SK-N-SH treated with all-trans-retinoic acid at 6 μM for 48 hours (cell line): ENCODE results near the gene ANKRD60.

Source experiments
- ATAC-seq: fragments of 200-7000 bp; cut with Tn5 transposase; 3 replicates; pipeline ENCODE4 v1.9.1; 2020; ENCODE audit warnings: mild to moderate bottlenecking, moderate library complexity
- ARNTL ChIP-seq: fragments of 450-650 bp; formaldehyde crosslinking; IDR thresholded peaks from 2 replicates; pipeline ENCODE4 v1.5.0; 2020; ENCODE audit warnings: low read depth, mild to moderate bottlenecking, moderate library complexity, borderline replicate concordance
- BACH2 ChIP-seq: fragments of 250-450 bp; sonication (Bioruptor Pico); IDR thresholded peaks from 2 replicates; pipeline ENCODE4 v1.9.0; 2021; ENCODE audit warnings: mild to moderate bottlenecking, borderline replicate concordance
- CREB5 ChIP-seq: fragments of 250-450 bp; sonication (Bioruptor Pico); IDR thresholded peaks from 2 replicates; pipeline ENCODE4 v1.5.1; 2020; ENCODE audit warnings: low read depth, mild to moderate bottlenecking, moderate library complexity
- CSDC2 ChIP-seq: fragments of 250-450 bp; sonication (Bioruptor Pico); IDR thresholded peaks from 2 replicates; pipeline ENCODE4 v1.5.0; 2020; ENCODE audit warnings: mild to moderate bottlenecking, moderate library complexity
- CSRNP3 ChIP-seq: fragments of 250-450 bp; sonication (Bioruptor Pico); IDR thresholded peaks from 2 replicates; pipeline ENCODE4 v1.5.1; 2021; ENCODE audit warnings: mild to moderate bottlenecking, moderate library complexity
- ESRRG ChIP-seq: fragments of 250-450 bp; sonication (Bioruptor Pico); IDR thresholded peaks from 2 replicates; pipeline ENCODE4 v1.6.1; 2021; ENCODE audit warnings: mild to moderate bottlenecking
- GLIS3 ChIP-seq: fragments of 250-450 bp; sonication (Bioruptor Pico); IDR thresholded peaks from 2 replicates; pipeline ENCODE4 v1.5.0; 2020; ENCODE audit warnings: mild to moderate bottlenecking, moderate library complexity
- ISL1 ChIP-seq: fragments of 250-450 bp; sonication (Bioruptor Pico); IDR thresholded peaks from 2 replicates; pipeline ENCODE4 v2.1.2; 2022; ENCODE audit warnings: mild to moderate bottlenecking, moderate library complexity
- OSR1 ChIP-seq: fragments of 250-450 bp; sonication (Bioruptor Pico); IDR thresholded peaks from 2 replicates; pipeline ENCODE4 v1.8.0; 2022; ENCODE audit warnings: moderate library complexity, mild to moderate bottlenecking, inconsistent platforms
- PATZ1 ChIP-seq: fragments of 250-450 bp; sonication (Bioruptor Pico); IDR thresholded peaks from 2 replicates; pipeline ENCODE4 v1.8.0; 2020; ENCODE audit warnings: mild to moderate bottlenecking, moderate library complexity, borderline replicate concordance
- POU6F1 ChIP-seq: fragments of 250-450 bp; sonication (Bioruptor Pico); IDR thresholded peaks from 2 replicates; pipeline ENCODE4 v1.8.0; 2021; ENCODE audit warnings: low read depth, mild to moderate bottlenecking, moderate library complexity, borderline replicate concordance
- PPARA ChIP-seq: fragments of 250-450 bp; sonication (Bioruptor Pico); IDR thresholded peaks from 2 replicates; pipeline ENCODE4 v1.5.0; 2020; ENCODE audit warnings: mild to moderate bottlenecking, borderline replicate concordance
- RARB ChIP-seq: fragments of 250-450 bp; sonication (Bioruptor Pico); IDR thresholded peaks from 2 replicates; pipeline ENCODE4 v1.8.0; 2021; ENCODE audit warnings: mild to moderate bottlenecking, moderate library complexity
- SNAI2 ChIP-seq: fragments of 250-450 bp; sonication (Bioruptor Pico); IDR thresholded peaks from 2 replicates; pipeline ENCODE4 v1.5.0; 2020; ENCODE audit warnings: mild to moderate bottlenecking, moderate library complexity
- TCF4 ChIP-seq: fragments of 250-450 bp; sonication (Bioruptor Pico); IDR thresholded peaks from 2 replicates; pipeline ENCODE4 v1.8.0; 2021; ENCODE audit warnings: mild to moderate bottlenecking, moderate library complexity, borderline replicate concordance
- TOX ChIP-seq: fragments of 250-450 bp; sonication (Bioruptor Pico); IDR thresholded peaks from 2 replicates; pipeline ENCODE4 v1.8.0; 2021; ENCODE audit warnings: mild to moderate bottlenecking, moderate library complexity, borderline replicate concordance
- TSHZ2 ChIP-seq: fragments of 250-450 bp; sonication (Bioruptor Pico); IDR thresholded peaks from 2 replicates; pipeline ENCODE4 v1.5.0; 2020; ENCODE audit warnings: mild to moderate bottlenecking, moderate library complexity
- ZC3H10 ChIP-seq: fragments of 250-450 bp; sonication (Bioruptor Pico); IDR thresholded peaks from 2 replicates; pipeline ENCODE4 v1.5.1; 2021; ENCODE audit warnings: mild to moderate bottlenecking, moderate library complexity
- ZFP3 ChIP-seq: fragments of 250-450 bp; sonication (Bioruptor Pico); IDR thresholded peaks from 2 replicates; pipeline ENCODE4 v1.5.0; 2020; ENCODE audit warnings: mild to moderate bottlenecking, moderate library complexity
- ZFP30 ChIP-seq: fragments of 450-650 bp; formaldehyde crosslinking; IDR thresholded peaks from 2 replicates; pipeline ENCODE4 v1.5.0; 2022; ENCODE audit warnings: mild to moderate bottlenecking, moderate library complexity
- ZNF565 ChIP-seq: fragments of 450-650 bp; formaldehyde crosslinking; conservative IDR thresholded peaks from 2 replicates; pipeline ENCODE4 v1.5.0; 2020; ENCODE audit warnings: low read depth, mild to moderate bottlenecking, moderate library complexity
- ZNF70 ChIP-seq: fragments of 450-650 bp; formaldehyde crosslinking; IDR thresholded peaks from 2 replicates; pipeline ENCODE4 v1.5.0; 2020; ENCODE audit warnings: mild to moderate bottlenecking, moderate library complexity
- ZNF8 ChIP-seq: fragments of 450-650 bp; formaldehyde crosslinking; IDR thresholded peaks from 2 replicates; pipeline ENCODE4 v1.5.0; 2020; ENCODE audit warnings: mild to moderate bottlenecking, moderate library complexity

ANKRD60 gene

GRCh38 chr20:58236612-58237317, 8.3 kb upstream of the ANKRD60 start:
- ATAC-seq: peak; percentile 88
- TF ChIP-seq GLIS3: no peak
- no peak for TF ChIP-seq POU6F1
- TF ChIP-seq ARNTL: no peak
- no peak for TF ChIP-seq BACH2 (CRISPR knock-in tag)
- no peak for TF ChIP-seq ZFP30 (CRISPR knock-in tag)
- TF ChIP-seq TCF4 (CRISPR knock-in tag): no peak
- no peak for TF ChIP-seq TSHZ2 (CRISPR knock-in tag)
- TF ChIP-seq OSR1 (CRISPR knock-in tag): no peak
- no peak for TF ChIP-seq SNAI2
- TF ChIP-seq ZNF70 (CRISPR knock-in tag): no peak
- no peak for TF ChIP-seq CSDC2
- no peak for TF ChIP-seq TOX
- TF ChIP-seq RARB: no peak
- no peak for TF ChIP-seq PPARA (CRISPR knock-in tag)
- TF ChIP-seq ZFP3 (CRISPR knock-in tag): no peak
- TF ChIP-seq ZNF8: no peak
- no peak for TF ChIP-seq ZNF565 (CRISPR knock-in tag)
- TF ChIP-seq ZC3H10 (CRISPR knock-in tag): no peak
- TF ChIP-seq, all 23 proteins: peak for 0

- no peak for TF ChIP-seq ZNF70 (CRISPR knock-in tag)
- TF ChIP-seq SNAI2: no peak
- TF ChIP-seq CSDC2: no peak
- TF ChIP-seq CSRNP3 (CRISPR knock-in tag): no peak
- TF ChIP-seq TCF4 (CRISPR knock-in tag): no peak
- no peak for TF ChIP-seq TOX
- TF ChIP-seq PATZ1 (CRISPR knock-in tag): no peak
- no peak for TF ChIP-seq PPARA (CRISPR knock-in tag)
- no peak for TF ChIP-seq CREB5
- TF ChIP-seq OSR1 (CRISPR knock-in tag): no peak
- no peak for TF ChIP-seq ARNTL
- no peak for TF ChIP-seq GLIS3
- ATAC-seq: no peak
These were observed 6.6 kb upstream of the ANKRD60 start for GRCh38 chr20:58235010-58235409.

- no peak for ATAC-seq
- TF ChIP-seq RARB: no peak
- TF ChIP-seq PATZ1 (CRISPR knock-in tag): no peak
- no peak for TF ChIP-seq TOX
- no peak for TF ChIP-seq ISL1 (CRISPR knock-in tag)
- no peak for TF ChIP-seq BACH2 (CRISPR knock-in tag)
- TF ChIP-seq ESRRG (CRISPR knock-in tag): no peak
These were observed 5.6 kb upstream of the ANKRD60 start for GRCh38 chr20:58233881-58234528.
